Endothelial cell of umbilical vein (primary cell): ENCODE measurements around the gene NAV3. TPM values are rescaled to one million over a fixed set of nuclear protein-coding genes. Genes with fewer than 3 reads are reported as not detected.

Experiments used
- BruUV-seq: library from RNA; stranded (reverse); fragments of 400-500 nt; replicated peaks from 2 replicates; lab custom pipeline; 2021; lab: Mats Ljungman, UMichigan
- CTCF ChIA-PET: fragments of 300-600, 350-600 bp; sonication (Branson Sonifier 250); formaldehyde crosslinking; loops from one replicate; lab custom pipeline; 2021; ENCODE audit warnings: antibody characterized with exemption, inconsistent platforms; lab: Charles Lee
- POLR2A ChIA-PET: fragments of 300-600, 350-600 bp; sonication (Branson Sonifier 250); formaldehyde crosslinking; loops from one replicate; lab custom pipeline; 2021; ENCODE audit warnings: antibody characterized with exemption, inconsistent platforms; lab: Charles Lee
- DNase-seq: peaks from one replicate; pipeline ENCODE4 v3.0.0-alpha.2; 2011; ENCODE audit warnings: low read depth, low spot score
- FAIRE-seq: peaks from 2 replicates; lab custom pipeline; 2011; peaks lifted over from hg19 to GRCh38; lab: Jason Lieb, UNC
- H2AFZ ChIP-seq: 2 replicates; pipeline ENCODE4 v1.6.0; 2012; ENCODE audit warnings: low read depth, low read length, control low read depth, inconsistent platforms
- H3K27ac ChIP-seq: 2 replicates; pipeline ENCODE4 v1.5.1; 2011; ENCODE audit warnings: low read depth, mild to moderate bottlenecking, control low read depth, low read length, moderate library complexity; ENCODE audit not compliant: insufficient read depth
- H3K27me3 ChIP-seq, 2 experiments: 2 replicates each; pipeline versions ENCODE4 v1.6.0 to v1.6.1; 2011; ENCODE audit warnings: low read length in 2 of 2, mixed read lengths in 1 of 2; ENCODE audit not compliant: control insufficient read depth in 2 of 2, insufficient read depth in 2 of 2
- H3K36me3 ChIP-seq, 2 experiments: 2 replicates in 1 of 2; 3 replicates in 1 of 2; pipeline ENCODE4 v1.5.1; 2011; ENCODE audit warnings: low read length in 2 of 2, mild to moderate bottlenecking in 1 of 2, moderate library complexity in 1 of 2; ENCODE audit not compliant: control insufficient read depth in 2 of 2, insufficient read depth in 2 of 2; ENCODE audit errors: extremely low read depth in 1 of 2
- H3K4me1 ChIP-seq: 3 replicates; pipeline ENCODE4 v1.5.1; 2011; ENCODE audit warnings: mild to moderate bottlenecking, low read length; ENCODE audit not compliant: control insufficient read depth, insufficient read depth; ENCODE audit errors: extremely low read depth
- H3K4me2 ChIP-seq: 2 replicates; pipeline ENCODE4 v1.6.1; 2011; ENCODE audit warnings: low read length, control low read depth, mixed read lengths; ENCODE audit not compliant: insufficient read depth
- H3K4me3 ChIP-seq, 3 experiments: fragments of 200-600 bp in 1 of 3; sonication (generic), shearing (Covaris generic) in 1 of 3; replicated peaks in 1 of 3; 2 replicates each; pipeline ENCODE4 v1.5.1; 2011 to 2016; ENCODE audit warnings: control low read depth in 3 of 3, low read length in 3 of 3, mild to moderate bottlenecking in 2 of 3, inconsistent platforms in 1 of 3, low read depth in 1 of 3, moderate library complexity in 1 of 3; ENCODE audit not compliant: insufficient read depth in 1 of 3
- H3K79me2 ChIP-seq: 2 replicates; pipeline ENCODE4 v1.6.0; 2012; ENCODE audit warnings: low read length, inconsistent platforms; ENCODE audit not compliant: control insufficient read depth, insufficient read depth
- H3K9ac ChIP-seq: replicated peaks from 2 replicates; pipeline ENCODE3; 2011; ENCODE audit warnings: low read length, control low read depth; ENCODE audit not compliant: insufficient read depth; ENCODE audit errors: extremely low read depth
- H3K9me1 ChIP-seq: replicated peaks from 3 replicates; pipeline ENCODE4 v1.6.0; 2011; ENCODE audit warnings: mild to moderate bottlenecking, low read length; ENCODE audit not compliant: control insufficient read depth, insufficient read depth; ENCODE audit errors: extremely low read depth
- H3K9me3 ChIP-seq: replicated peaks from 2 replicates; pipeline ENCODE4 v1.5.1; 2012; ENCODE audit warnings: low read length, inconsistent platforms; ENCODE audit not compliant: control insufficient read depth, insufficient read depth
- H4K20me1 ChIP-seq: replicated peaks from 2 replicates; pipeline ENCODE3; 2011; ENCODE audit warnings: mild to moderate bottlenecking, low read length; ENCODE audit not compliant: control insufficient read depth, insufficient read depth; ENCODE audit errors: extremely low read depth
- CTCF ChIP-seq, 2 donors: IDR thresholded peaks; 1 replicate in 1 of 2; 2 replicates in 1 of 2; pipeline ENCODE4 v1.5.1; 2011; ENCODE audit warnings: low read length in 2 of 2, mild to moderate bottlenecking in 2 of 2, moderate library complexity in 2 of 2, control low read depth in 1 of 2, inconsistent platforms in 1 of 2, low read depth in 1 of 2; ENCODE audit not compliant: insufficient read depth in 1 of 2; ENCODE audit errors: extremely low read depth in 1 of 2
- EZH2 ChIP-seq: IDR thresholded peaks from 2 replicates; pipeline ENCODE4 v1.6.1; 2012; ENCODE audit warnings: borderline replicate concordance, low read depth, mild to moderate bottlenecking, moderate library complexity, low read length, inconsistent platforms; ENCODE audit not compliant: severe bottlenecking
- FOS ChIP-seq: IDR thresholded peaks from 2 replicates; pipeline ENCODE4 v1.6.1; 2011; ENCODE audit warnings: mild to moderate bottlenecking, low read length, moderate library complexity, borderline replicate concordance; ENCODE audit not compliant: insufficient read depth
- GATA2 ChIP-seq: IDR thresholded peaks from 2 replicates; pipeline ENCODE4 v1.7.0; 2011; ENCODE audit warnings: low read depth, mild to moderate bottlenecking, moderate library complexity, mixed read lengths, low read length; ENCODE audit not compliant: insufficient read length, insufficient read depth
- JUN ChIP-seq: IDR thresholded peaks from 2 replicates; pipeline ENCODE4 v1.6.1; 2011; ENCODE audit warnings: borderline replicate concordance, low read depth; ENCODE audit not compliant: insufficient read length, insufficient read depth
- MYC ChIP-seq: IDR thresholded peaks from one replicate; pipeline ENCODE4 v1.6.1; 2011; ENCODE audit warnings: mild to moderate bottlenecking, low read depth, low read length
- POLR2A ChIP-seq: IDR thresholded peaks from 2 replicates; pipeline ENCODE4 v1.6.1; 2012; ENCODE audit warnings: low read depth, mild to moderate bottlenecking, control low read depth, low read length
- POLR2AphosphoS5 ChIP-seq: IDR thresholded peaks from 2 replicates; pipeline ENCODE4 v1.6.1; 2012; ENCODE audit warnings: low read depth, mild to moderate bottlenecking, control low read depth, low read length, moderate library complexity; ENCODE audit not compliant: insufficient read depth
- dilution Hi-C: fragments of 300-500 bp; cut with MboI; formaldehyde crosslinking; loops from one replicate; pipeline ENCODE4 v1.15.0; 2019; ENCODE audit warnings: low sequenced_read_pairs; ENCODE audit not compliant: extremely low pct_ligation_motif_present
- intact Hi-C: fragments of 100-400 bp; cut with micrococcal nuclease; formaldehyde crosslinking; loops from one replicate; pipeline ENCODE4 v1.10.0; 2022
- polyA plus RNA-seq, 4 experiments: library from polyadenylated mRNA; depleted of rRNA in 3 of 4; stranded (reverse) in 3 of 4; unstranded in 1 of 4; fragments of >200 nt; gene quantifications; 2 replicates each; pipeline versions ENCODE4 v1.2.1 to v1.2.3, GENCODE V29; 2011 to 2012; ENCODE audit warnings: missing spikeins in 1 of 4
- total RNA-seq: library from RNA; stranded (reverse); gene quantifications from 2 replicates; pipeline ENCODE4 v1.2.3, GENCODE V29; 2021
- TF ChIP-seq, protein P1 (sequence below): IDR thresholded peaks from 2 replicates; pipeline ENCODE4 v1.6.1; 2011; ENCODE audit not compliant: insufficient read depth, insufficient read length

Gene NAV3
- total and polyA plus RNA-seq, 2 donors (not counting 3 experiments of a cell fraction or from before 2014, with no cell fraction given), result 6.7 to 40.1 TPM

GRCh38 chr12:78224154-78224553 is 393.5 kb downstream of the NAV3 start:
- no peaks in the 10 kb centered on the region for H3K9me3 ChIP-seq
- no peaks in the 10 kb centered on the region for H3K79me2 ChIP-seq
- no peaks in the 10 kb centered on the region for H3K36me3 ChIP-seq
- no peak overlapping the region for H3K27ac ChIP-seq
- DNase-seq, result no peak
- intact Hi-C loops (no loop called here), dilution Hi-C loops (no loop called here)
- no peaks in the 10 kb centered on the region for H4K20me1 ChIP-seq
- CTCF ChIA-PET, result no interaction called here
- no peak overlapping the region for H3K4me2 ChIP-seq
- no peaks in the 10 kb centered on the region for H3K27me3 ChIP-seq
- no peak overlapping the region for H2AFZ ChIP-seq
- POLR2A ChIA-PET, result no interaction called here
- BruUV-seq, result no TSS peak
- no peak overlapping the region for H3K4me3 ChIP-seq
- no peaks in the 10 kb centered on the region for H3K4me1 ChIP-seq
- no peak overlapping the region for H3K9ac ChIP-seq
- FAIRE-seq, result no peak
- no peaks in the 10 kb centered on the region for H3K9me1 ChIP-seq
- TF ChIP-seq GATA2, result no peak
- TF ChIP-seq JUN, result no peak

- no peak for DNase-seq
- Histone ChIP-seq H2AFZ (no peak overlapping the region), H4K20me1 (no peaks in the 10 kb centered on the region), H3K9me1 (no peaks in the 10 kb centered on the region), H3K9ac (no peak overlapping the region), H3K36me3 (no peaks in the 10 kb centered on the region), H3K4me3 (no peak overlapping the region), H3K27ac (no peak overlapping the region), H3K27me3 (no peaks in the 10 kb centered on the region), H3K79me2 (no peaks in the 10 kb centered on the region), H3K4me1 (no peaks in the 10 kb centered on the region), H3K4me2 (no peak overlapping the region), H3K9me3 (no peaks in the 10 kb centered on the region)
- dilution Hi-C loops, result no loop called here
- ChIA-PET POLR2A (no interaction called here), CTCF (no interaction called here)
- intact Hi-C loops, result no loop called here
- no TSS peak for BruUV-seq
- no peak for FAIRE-seq
- TF ChIP-seq EZH2 (no peak), CTCF (IDR thresholded peaks at IDR 0.05; ENCODE audit: extremely low read depth in 1 of 2, insufficient read depth in 1 of 2, low read depth in 1 of 2, low read length in 2 of 2) (no peak), POLR2AphosphoS5 (no peak), POLR2A (no peak), JUN (no peak), FOS (no peak), GATA2 (no peak), MYC (no peak)
- TF ChIP-seq, protein P1, sequence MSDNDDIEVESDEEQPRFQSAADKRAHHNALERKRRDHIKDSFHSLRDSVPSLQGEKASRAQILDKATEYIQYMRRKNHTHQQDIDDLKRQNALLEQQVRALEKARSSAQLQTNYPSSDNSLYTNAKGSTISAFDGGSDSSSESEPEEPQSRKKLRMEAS, result no peak
These were observed 396.1 kb downstream of the NAV3 start for GRCh38 chr12:78226763-78227162.
